Smooth muscle cell of the brain vasculature (primary cell): Measurements from ENCODE around the gene MGAT4A.

Experiments used
- DNase-seq: peaks from one replicate; pipeline ENCODE4 v3.0.0-alpha.2; 2012; ENCODE audit warnings: low read depth, low spot score

Gene MGAT4A

DNA sequence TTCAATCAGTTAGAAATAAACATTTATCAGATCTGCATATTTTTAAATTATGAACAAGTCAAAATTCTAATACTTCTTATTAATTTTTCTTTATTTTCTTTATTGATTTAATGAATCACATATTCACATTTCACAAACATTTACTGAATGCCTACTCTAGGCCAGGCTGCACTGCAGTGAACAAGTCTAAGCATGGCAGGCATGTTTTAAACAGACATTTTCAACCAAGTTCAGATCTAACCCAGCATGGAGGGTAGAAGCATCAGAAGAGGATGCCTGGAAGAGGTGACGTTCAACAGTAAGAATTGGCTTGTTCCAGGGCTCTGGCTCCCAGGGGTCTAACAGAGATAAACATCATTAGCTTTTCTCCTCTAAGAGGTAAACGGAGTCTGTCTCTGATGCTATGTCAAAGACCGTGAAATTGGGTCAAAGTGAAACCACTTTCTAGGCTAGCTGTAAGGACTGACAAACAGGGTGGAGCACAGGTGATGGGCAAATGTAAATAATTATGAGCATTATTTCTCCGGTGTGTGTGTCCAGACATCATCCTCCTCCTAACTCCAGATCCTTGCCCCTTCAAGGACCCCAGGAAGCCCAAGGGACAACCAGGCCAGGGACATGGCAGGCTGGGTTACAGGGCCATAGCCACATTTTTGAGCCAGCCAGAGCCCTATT, 72.0 kb downstream of the MGAT4A start:
- DNase-seq: no peak

DNA sequence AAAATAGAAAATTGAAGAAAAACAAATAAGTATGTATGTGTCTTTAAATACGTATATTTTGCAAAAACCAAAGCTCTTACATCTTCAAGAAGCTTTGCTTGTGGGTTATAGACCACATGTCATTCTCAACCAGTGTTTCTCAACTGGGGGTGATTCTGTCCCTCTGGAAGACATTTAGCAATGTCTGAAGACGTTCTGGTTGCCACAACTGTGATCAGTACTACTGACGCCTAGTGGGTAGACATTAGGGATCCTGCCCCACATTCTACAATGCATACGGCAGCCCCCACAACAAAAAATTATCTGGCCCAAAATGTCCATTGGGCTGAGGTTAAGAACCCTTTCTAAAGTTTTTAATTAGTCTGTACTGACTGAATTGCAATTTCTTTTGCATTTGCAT, 74.1 kb downstream of the MGAT4A start:
- DNase-seq: no peak

DNA sequence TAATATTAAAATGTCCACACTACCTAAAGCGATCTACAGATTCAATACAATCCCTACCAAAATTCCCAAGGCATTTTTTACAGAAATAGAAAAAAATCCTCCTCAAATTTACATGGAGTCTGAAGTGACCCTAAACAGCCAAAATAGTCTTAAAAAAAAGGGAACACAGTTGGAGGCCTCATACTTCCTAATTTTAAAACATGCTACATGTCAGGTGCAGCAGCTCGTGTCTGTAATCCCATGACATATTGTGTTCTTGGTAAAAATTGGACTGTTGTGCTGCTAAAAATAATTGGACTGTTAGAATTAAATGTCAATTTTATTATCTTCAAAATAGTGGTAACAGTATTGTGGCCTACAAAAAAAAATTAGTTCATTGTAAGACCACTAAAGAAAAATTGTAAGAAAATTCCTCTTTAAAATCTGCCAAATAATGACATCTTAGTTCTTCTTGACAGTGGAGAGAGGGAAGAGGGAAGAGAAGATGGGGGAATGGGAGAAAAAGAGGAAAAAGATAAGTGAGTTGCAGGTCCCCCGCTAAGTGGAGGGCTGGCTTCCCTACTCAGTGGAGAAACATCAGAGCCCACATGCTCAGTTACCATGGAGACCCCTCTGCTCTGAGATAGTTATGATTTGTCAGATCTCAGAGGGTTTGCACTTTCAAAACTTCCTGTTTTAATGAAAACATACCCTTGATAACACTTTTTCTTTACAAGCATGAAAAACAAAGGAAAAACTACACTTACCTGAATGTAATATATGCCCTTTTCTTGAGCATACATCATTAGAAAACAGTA, 76.0 kb downstream of the MGAT4A start:
- DNase-seq: no peak

DNA sequence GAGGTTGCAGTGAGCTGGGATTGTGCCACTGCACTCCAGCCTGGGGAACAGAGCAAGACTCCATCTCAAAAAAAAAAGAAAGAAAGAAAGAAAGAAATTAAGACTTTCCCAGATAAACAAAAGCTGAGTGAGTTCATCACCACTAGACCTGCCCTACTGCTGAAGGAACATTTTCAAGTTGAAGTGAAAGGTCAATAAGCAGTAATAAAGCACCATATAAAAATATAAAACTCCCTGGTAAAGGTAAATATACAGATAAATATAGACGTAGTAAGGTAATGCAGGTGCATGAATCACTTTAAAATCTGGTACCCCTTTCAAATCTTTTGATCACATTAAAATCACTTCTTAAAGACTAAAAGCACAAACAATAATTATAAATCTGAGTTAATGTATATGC, 79.9 kb downstream of the MGAT4A start:
- DNase-seq: no peak

DNA sequence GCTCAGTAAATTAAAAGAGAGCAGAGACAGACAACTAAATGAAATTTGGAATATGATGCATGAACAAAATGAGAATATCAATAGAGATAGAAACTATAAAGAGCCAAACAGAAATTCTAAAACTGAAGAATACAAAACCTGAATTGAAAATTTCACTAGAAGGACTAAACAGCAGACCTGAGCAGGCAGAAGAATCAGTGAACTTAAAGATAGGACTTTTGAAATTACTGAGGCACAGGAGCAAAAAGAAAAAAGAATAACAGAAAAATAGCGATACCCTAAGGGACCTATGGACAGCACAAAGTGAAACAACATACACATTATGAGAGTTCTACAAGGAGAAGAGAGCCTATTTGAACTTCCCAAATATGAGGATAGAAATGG, 80.9 kb downstream of the MGAT4A start:
- no peak for DNase-seq

DNA sequence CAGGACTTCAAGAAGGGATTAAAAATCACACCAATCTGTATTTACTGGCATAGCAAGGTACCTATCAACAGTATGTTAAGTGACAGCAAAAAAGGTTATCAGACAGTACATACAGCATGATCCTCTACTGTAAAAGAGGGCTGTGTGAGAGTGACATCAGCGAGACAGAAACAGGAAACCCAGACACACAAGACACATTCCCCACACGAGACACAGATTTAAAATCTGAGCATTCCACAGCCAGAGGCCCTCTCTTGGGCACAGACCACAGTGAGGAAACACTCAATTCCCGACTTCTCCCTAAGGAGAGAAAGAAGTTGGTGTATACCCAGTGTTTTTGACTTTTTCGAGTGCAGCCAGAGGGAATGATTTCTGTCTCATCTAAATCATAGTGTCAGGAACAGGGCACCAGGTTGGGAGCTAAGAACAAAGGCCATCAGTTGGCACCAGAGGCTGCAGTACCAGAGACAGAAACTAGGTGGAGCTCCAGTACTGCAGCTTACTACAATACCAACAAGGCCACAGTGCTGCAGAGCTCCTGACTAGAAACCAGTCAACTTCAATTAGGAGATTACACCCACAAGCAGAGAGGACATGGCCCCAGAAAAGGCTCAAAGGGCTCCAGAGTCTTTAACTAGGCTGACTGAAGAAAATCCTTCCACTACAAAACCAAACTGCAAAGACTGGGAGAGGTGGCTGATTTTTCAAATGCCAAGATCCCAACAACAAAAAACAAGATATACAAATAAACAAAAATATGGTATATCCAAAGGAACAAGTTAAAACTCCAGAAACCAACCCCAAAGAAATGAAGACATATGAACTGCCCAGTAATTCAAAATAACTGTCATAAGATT, 81.6 kb downstream of the MGAT4A start:
- peak; percentile 36 for DNase-seq

DNA sequence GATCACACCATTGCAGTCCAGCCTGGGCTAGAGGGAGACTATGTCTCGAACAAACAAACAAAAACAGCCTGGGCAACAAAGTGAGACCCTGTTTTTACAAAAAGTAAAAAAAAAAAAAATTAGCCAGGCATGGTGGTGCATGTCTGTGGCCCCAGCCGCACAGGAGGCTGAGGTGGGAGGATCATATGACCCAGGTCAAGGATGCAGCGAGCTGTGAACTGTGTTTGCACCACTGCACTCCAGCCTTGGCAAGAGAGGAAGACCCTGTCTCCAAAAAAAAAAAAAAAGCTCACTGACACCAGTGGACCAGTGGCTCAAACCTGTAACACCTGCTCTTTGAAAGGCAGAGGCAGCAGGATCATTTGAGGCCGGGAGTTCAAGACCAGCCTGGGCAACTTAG, 82.5 kb downstream of the MGAT4A start:
- no peak for DNase-seq

DNA sequence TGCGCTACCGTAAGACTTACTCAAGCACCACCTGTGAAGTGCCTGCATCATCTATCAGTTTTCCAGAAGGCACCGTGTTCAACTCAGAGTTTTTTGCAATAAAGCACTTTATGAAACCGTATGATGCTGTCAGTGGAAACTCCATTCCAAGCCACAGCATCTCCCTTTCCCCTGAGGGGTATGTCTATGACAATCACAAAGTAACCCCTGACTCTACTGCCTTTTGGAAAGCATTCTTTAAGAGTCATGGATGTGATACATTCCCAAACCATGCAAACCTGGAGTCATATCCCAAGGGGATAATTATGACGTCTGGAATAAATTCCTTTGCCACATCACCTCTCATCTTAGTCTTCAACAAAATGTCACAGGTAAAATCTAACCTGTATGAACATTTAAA, 83.3 kb downstream of the MGAT4A start:
- no peak for DNase-seq

DNA sequence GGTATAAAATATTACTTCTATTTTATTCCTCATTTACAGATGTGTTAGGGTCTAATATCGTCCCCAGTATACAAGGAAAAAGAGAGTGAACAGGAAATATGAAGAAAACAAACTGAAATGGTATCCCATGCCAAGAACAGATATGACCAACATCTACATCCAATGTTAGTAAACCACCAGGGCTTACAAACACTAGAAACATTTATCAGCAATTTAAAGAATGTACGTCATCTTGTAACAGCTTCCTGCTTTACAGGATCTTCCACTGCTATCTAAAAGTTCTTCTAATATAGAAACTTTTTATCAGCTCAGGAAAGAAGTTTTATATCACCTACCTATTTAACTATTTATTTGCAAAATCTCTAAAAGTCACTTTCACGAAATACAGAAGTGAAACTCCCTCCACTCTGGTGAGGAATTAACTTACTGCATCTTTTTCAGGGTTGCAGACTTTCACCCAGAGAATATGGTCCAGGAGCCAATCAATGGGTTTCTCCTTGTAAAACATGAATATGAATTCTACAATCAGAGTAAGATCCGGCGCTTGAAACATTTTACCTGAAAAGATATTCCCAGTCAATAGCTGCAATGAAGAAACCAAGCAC, 87.3 kb downstream of the MGAT4A start:
- no peak for DNase-seq

DNA sequence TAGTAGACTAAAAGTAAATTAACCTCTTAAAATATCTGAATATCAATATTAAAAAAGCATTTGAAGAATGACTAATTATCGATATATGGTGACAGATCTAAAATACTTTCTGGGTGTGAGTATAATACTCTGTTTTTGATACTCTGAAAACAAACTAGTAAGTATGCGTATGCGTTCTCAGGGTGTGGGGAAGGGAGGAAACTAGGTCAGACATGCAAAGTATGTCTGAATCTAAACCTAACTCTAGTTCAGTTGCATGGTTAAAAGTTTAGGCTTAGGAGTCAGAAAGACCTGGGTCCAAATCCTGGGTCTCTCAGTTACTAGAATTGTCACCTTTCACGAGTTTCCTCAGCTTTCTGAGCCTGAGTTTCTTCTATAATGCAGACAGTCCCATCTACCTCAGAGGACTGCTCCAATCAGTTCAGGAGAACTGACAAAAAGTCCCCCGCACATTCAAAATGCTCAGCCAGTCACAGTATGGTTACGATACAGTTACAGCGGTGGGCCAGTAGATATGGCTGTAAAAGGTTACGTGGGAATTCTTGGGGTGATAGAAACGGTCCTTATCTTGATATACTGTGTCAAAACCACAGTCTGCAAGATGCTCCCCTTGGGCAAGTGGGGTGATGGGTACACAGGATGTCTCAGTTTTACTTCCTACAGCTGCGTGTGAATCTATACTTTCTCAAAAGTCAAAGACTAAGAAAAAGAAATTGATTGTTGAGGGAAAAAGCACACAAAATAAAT, 93.4 kb downstream of the MGAT4A start:
- no peak for DNase-seq

DNA sequence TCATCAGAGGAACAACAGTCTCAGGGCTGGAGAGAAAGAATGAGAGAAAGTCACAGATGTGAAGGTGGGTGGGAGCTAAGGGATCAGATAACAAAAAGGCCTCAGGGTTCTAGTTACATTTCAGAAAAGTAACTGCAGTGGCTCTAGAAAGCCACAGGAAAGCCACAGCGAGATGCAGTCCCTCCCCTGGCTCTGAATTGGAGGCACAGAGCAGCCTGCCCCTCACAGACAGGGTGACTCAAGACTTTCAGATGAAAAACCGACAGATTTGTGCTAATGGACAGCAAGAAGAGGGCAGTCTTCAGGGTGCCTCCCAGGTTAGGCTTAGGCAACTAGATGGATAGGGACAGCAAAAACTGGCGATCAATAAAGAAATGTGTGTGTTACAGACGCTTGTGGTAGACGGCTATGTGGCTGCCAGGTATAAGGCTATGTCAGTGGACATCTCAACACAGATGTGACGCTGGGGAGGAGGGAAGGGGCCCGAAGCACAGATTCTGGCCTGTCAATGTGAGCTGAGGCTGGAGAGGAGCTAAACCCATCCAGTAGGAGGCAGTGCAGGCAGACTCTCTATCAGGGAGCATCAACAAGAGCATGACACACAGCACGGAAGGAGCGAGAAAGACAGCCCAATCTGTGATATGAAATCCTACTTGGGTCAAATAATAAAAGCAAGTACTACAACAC, 96.4 kb downstream of the MGAT4A start:
- DNase-seq: no peak

DNA sequence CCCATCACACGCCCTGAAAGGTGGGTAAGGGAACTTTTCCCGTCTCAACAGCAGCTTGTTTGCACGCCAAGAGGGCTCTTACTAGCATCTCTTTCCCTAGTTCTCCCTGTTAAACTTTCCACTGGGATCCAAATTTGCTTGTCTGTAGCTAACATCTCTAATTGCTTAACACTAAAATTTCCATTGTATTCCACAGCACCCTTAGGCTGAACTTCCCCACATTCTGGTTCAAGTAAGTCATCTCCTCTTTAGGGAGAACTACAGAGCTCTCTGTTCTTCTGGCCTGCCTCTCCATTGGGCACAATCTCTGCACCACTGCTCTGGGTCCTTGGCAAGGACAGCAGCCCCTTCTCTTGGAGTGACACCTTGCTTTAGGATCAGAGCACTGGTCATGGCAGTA, 98.6 kb downstream of the MGAT4A start:
- no peak for DNase-seq

DNA sequence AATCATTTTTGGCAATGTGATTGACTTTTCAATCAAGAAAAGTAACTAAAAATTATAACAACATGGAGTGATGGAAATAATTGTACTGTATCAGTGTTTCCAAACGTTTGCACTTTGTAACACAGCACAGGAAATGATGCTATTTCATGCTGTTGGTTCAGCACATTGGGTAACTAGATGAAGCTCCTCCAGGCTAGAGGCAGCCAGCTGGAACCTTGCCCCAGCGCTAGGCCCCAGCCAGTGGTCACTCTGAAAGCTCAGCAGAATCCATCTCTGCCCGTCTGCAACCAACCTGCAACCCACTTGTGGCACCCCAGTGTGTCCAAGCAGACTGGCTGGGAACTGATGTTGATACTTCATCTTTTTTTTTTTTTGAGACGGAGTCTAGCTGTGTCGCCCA, 107.3 kb downstream of the MGAT4A start:
- no peak for DNase-seq

DNA sequence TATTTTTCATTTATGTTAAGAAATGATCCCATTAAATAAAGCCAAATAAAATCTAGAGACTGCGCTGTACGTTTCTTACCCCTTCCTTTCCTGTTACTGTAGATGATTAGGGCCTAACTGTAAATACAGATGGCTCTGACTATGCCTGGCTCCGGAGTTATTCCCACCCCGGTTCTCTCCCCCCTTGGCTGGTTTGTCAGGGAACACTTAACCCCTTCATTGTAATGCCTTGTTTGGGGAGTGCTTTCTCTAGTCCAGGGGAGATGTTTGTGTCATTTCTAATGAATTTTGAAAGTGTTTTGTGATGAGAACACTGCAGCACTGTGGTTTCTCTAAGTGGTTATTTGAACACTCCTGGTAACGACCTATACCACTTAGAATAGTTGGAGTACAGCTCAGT, 113.8 kb downstream of the MGAT4A start:
- no peak for DNase-seq

DNA sequence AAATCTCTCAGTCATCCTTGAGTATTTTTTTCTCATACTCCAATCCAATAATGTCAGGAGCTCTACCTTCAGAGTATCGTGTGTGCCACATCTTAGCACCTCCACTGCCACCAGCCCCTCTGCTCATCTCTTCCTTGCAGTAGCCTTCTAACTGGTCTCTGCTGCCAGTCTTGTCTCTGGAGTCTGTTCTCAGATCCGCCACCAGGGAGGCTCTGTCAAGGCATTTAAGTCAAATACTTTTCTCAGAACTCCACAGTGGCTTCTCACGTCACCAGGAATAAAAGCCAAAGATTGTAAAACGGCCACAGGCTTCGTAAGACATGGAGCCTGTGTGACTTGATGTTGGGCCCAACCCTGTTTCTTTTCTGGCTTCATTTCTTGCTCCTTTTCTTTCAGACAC, 115.5 kb downstream of the MGAT4A start:
- no peak for DNase-seq

DNA sequence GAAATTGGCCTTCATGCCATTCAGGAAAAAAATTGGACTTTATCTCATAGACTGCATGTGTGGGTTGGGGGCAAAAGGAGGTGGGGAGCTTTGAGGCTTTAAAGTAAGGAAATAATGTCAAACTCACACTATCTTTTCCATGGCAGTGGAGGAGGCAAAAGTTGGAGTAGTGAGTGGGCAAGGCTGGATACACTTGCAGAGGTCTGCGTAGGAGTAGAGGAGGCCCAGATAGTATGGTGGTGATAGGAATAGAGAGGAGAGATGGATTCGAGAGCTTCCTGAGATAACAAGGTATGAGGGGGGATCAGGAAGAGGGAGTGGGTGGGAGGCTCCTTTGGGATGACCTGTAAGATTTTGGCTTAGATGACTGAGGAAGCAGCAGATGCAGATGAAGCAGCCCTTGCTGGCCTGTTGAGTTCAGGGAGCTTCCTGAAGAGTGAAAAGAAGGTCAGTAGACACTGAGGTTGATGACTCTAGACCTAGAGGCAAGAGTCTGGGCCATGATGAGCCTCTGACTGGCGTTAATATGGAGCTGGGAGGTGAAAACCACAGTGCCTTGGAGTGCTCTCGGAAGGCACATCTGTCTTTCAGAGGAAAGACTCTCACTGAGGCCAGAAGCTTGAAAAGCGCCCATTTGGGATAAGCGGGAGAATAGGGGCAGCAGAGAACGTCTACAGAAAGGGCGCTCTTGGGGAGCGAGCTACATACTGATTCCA, 116.8 kb downstream of the MGAT4A start:
- DNase-seq: no peak

DNA sequence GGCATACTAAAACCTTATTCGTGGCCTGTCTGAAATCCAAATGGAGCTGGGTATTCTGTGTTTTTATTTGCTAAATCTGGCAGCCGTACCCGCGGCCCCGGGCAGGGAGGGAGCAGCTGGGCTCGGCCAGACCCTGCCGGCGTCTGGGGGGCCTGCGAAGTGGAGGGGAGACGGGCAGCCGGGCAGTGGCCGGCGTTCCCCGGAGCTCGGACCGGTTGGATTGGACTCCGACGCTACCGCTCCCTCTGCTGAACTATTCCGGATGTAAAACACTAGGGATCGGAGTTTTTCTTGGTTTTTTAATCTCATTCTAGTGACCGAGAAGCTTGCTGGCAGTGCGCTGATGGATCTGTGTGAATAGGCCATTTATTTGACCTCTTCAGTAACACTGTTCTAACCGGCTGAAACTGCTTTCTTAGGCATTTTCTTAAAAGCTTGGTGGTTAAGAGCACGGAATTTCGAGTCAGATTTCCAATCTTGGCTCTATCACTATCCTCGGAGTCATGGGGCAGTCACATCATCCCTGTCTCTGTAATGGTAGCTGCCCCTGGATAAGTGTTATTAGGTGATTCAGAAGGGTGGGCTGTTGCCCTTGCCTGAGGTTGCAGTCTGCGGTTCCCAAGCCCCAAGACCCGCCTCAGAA, 121.8 kb downstream of the MGAT4A start:
- DNase-seq: no peak

DNA sequence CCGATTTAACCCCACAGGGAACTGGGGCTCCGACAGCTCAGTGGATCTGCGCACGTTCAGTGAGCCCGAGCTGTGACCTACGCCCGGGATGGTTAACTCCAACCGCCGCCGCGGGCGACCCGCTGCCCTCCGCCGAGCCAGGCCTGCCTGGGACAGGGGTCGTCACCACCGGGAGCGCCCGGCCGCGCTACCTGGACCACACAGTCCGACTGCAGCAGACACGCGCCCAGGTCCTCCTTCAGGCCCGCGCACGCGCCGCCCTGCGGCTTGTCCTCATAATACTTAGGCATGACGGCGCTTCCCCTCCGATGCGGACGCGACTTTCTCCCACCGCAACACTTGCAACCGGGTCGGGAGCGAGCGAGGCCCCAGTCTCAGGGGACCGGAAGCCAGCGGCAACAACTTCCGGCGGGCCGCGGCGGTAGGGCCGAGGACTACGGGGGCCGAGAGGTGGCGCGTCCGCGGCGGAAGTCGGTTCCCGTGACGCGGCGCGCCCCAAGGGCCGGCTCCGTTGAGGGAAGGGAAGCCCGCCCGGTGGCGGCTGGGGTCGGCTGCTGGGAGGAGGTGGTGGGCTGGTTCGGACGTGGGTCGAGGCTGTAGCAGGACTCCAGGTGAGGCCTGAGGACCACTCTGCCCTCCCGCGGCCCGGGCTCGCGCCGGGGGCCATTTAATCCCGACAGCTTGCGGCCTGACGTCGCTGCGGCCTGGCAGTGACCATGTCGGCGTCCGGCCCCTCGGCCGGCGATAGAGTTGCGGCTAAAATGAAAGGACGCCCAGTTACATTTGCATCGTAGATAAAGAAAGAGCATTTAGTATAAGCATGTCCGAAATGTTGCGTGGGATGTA, 122.6 kb downstream of the MGAT4A start, which contains the start of the genes COA5 and UNC50:
TSS of gene COA5 (minus strand) at position 397 of the 846 bp plus-strand sequence. CDS start at position 290, 107 bp downstream.
TSS of gene UNC50 (plus strand) at position 474 of the 846 bp plus-strand sequence. CDS start 1,171 bp downstream, outside the sequence.
- DNase-seq: peak; percentile 61
